ENCODE data around the gene RAP1GAP2.

The RAP1GAP2 gene

DNA sequence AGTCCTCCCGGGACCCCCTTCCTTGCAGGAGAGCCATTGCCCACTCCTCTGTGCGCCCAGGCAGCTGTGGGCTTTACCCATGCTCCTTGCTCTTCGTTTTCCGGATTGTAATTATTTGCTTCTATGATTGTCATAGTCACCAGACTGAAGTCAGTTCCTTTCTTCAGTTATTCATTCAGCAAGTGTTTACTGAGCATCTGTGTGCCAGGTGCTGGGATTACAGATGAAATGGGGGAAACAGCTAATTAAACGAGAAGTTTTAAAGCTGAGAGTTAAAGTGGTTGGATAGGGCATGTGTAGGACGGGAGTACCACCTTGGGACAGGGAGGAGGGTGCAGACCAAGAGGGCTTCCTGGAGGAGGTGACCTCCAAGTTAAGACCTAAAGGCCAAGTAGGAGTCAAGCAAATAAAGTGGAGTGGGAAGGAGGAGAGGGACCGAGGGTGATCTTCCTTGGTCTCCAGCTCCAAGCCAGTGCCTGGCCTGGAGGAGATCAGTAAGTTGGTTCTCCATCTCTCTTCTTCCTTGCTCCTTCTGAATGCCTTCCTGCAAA lies 140.6 kb downstream of the RAP1GAP2 start:
- H3K9ac ChIP-seq (ENCODE audit: low read depth, low read length): no peak overlapping the region
- DNase-seq (no peak), ATAC-seq (ENCODE audit: insufficient read depth, low read depth) (no peak)
- no peaks in the 10 kb centered on the region for H3K27me3 ChIP-seq (ENCODE audit: insufficient read depth, low read length, poor library complexity)
- no peaks in the 10 kb centered on the region for H3K4me1 ChIP-seq (ENCODE audit: insufficient read depth, low read length)
- no peak for TF ChIP-seq EZH2 (IDR thresholded peaks at IDR 0.05; ENCODE audit: borderline replicate concordance, low read depth, low read length, severe bottlenecking)
- TF ChIP-seq, protein P1, sequence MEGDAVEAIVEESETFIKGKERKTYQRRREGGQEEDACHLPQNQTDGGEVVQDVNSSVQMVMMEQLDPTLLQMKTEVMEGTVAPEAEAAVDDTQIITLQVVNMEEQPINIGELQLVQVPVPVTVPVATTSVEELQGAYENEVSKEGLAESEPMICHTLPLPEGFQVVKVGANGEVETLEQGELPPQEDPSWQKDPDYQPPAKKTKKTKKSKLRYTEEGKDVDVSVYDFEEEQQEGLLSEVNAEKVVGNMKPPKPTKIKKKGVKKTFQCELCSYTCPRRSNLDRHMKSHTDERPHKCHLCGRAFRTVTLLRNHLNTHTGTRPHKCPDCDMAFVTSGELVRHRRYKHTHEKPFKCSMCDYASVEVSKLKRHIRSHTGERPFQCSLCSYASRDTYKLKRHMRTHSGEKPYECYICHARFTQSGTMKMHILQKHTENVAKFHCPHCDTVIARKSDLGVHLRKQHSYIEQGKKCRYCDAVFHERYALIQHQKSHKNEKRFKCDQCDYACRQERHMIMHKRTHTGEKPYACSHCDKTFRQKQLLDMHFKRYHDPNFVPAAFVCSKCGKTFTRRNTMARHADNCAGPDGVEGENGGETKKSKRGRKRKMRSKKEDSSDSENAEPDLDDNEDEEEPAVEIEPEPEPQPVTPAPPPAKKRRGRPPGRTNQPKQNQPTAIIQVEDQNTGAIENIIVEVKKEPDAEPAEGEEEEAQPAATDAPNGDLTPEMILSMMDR (IDR thresholded peaks at IDR 0.05; ENCODE audit: borderline replicate concordance, extremely low read depth, low read length, poor library complexity, severe bottlenecking): no peak
- H3K9me3 ChIP-seq (ENCODE audit: insufficient read depth, low read length, severe bottlenecking): no peaks in the 10 kb centered on the region
- H2AFZ ChIP-seq (ENCODE audit: low read depth, low read length): no peak overlapping the region
- H4K20me1 ChIP-seq (ENCODE audit: insufficient read depth, low read length): no peaks in the 10 kb centered on the region; the same call in 1 of the 2 replicates
- H3K36me3 ChIP-seq (ENCODE audit: insufficient read depth, low read length): no peaks in the 10 kb centered on the region
- no peak overlapping the region for H3K27ac ChIP-seq (ENCODE audit: low read length)
- no peaks in the 10 kb centered on the region for H3K79me2 ChIP-seq (ENCODE audit: insufficient read depth, low read length)
- no peak overlapping the region for H3K4me2 ChIP-seq (ENCODE audit: insufficient read depth, low read length)
- no peak overlapping the region for H3K4me3 ChIP-seq (ENCODE audit: low read depth in 1 of 2, low read length in 2 of 2)

DNA sequence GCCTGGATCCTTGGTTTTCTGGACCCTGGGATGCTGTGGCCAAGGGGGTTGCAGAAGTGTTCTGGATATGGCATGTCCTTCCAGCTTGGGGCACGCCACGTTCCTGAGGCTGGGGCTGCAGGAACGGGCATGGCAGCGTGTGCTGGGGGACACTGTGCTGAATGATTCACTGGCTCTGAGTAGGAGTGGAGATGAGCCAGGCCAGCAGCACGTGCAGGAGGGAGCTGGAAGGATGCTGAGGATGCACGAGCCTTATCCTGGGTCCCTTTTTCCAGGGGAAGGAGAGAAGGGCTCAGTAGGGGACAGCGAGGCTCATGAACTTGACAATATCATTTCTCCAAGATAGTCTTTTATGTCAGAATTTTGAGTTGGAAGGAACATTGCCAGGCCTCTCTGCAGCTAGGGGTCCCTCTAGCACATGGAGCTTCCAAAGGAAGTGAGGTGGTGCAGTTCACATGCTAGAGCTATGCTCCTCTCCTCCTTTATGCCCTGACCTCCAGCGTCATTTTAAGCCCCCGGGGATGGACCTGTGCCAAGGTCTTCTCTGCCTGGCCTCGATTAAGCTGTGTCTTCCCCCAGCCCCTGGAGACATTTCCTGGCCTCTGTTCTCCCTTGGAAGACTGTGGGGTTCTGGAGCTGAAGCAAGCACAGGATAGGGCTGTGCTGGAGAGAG lies 141.2 kb downstream of the RAP1GAP2 start:
- no peak for DNase-seq
- H3K4me2 ChIP-seq (ENCODE audit: insufficient read depth, low read length): no peak overlapping the region
- H3K27ac ChIP-seq (ENCODE audit: low read length): no peak overlapping the region
- H4K20me1 ChIP-seq (ENCODE audit: insufficient read depth, low read length): no peaks in the 10 kb centered on the region; the same call in 1 of the 2 replicates
- H3K9me3 ChIP-seq (ENCODE audit: insufficient read depth, low read length, severe bottlenecking): no peaks in the 10 kb centered on the region
- no peaks in the 10 kb centered on the region for H3K4me1 ChIP-seq (ENCODE audit: insufficient read depth, low read length)
- H3K4me3 ChIP-seq (ENCODE audit: low read depth in 1 of 2, low read length in 2 of 2): no peak overlapping the region
- no peak overlapping the region for H3K9ac ChIP-seq (ENCODE audit: low read depth, low read length)
- H3K79me2 ChIP-seq (ENCODE audit: insufficient read depth, low read length): no peaks in the 10 kb centered on the region
- H2AFZ ChIP-seq (ENCODE audit: low read depth, low read length): no peak overlapping the region
- TF ChIP-seq, protein P1 (IDR thresholded peaks at IDR 0.05; ENCODE audit: borderline replicate concordance, extremely low read depth, low read length, poor library complexity, severe bottlenecking): no peak
- no peak for TF ChIP-seq EZH2 (IDR thresholded peaks at IDR 0.05; ENCODE audit: borderline replicate concordance, low read depth, low read length, severe bottlenecking)
- ATAC-seq (ENCODE audit: insufficient read depth, low read depth): no peak
- H3K27me3 ChIP-seq (ENCODE audit: insufficient read depth, low read length, poor library complexity): no peaks in the 10 kb centered on the region
- no peaks in the 10 kb centered on the region for H3K36me3 ChIP-seq (ENCODE audit: insufficient read depth, low read length)

DNA sequence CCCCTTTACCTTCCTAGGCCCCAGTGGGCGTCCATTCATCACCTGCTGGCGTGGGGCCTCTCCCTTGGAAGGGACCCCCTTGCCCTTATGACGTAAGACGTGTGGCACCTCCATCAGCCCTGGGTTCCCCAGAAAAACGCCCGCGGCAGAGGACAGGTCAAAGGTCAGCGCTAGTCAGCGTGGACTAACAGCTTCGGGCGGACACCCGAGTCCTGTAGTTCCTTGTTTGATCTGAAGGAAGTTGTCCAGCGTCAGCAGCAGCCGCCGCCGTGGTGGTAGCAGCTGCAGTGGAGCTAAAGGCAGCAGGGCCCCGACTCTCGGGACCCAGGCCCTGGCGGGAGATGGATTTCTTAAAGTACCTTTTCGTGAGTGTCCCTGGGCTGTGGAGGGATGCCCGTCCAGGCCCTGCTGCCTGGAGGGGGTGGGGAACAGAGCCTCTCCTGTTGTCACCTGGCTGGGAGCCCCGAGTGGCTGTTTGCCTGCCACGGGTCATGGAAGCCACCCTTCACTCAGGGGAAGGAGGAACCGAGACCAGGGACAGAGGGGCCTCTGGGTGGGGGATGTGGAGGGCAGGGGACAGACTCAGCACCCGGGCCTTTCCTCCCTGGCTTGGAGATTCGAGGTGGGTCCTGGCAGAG lies 143.6 kb downstream of the RAP1GAP2 start:
- no peaks in the 10 kb centered on the region; the same call in 1 of the 2 replicates for H4K20me1 ChIP-seq (ENCODE audit: insufficient read depth, low read length)
- no peak overlapping the region for H3K27ac ChIP-seq (ENCODE audit: low read length)
- DNase-seq (no peak), ATAC-seq (ENCODE audit: insufficient read depth, low read depth) (no peak)
- TF ChIP-seq, protein P1 (IDR thresholded peaks at IDR 0.05; ENCODE audit: borderline replicate concordance, extremely low read depth, low read length, poor library complexity, severe bottlenecking): no peak
- no peaks in the 10 kb centered on the region for H3K9me3 ChIP-seq (ENCODE audit: insufficient read depth, low read length, severe bottlenecking)
- H3K27me3 ChIP-seq (ENCODE audit: insufficient read depth, low read length, poor library complexity): peaks cover 4% of the 10 kb centered on the region
- no peak overlapping the region for H3K4me2 ChIP-seq (ENCODE audit: insufficient read depth, low read length)
- H2AFZ ChIP-seq (ENCODE audit: low read depth, low read length): no peak overlapping the region
- H3K9ac ChIP-seq (ENCODE audit: low read depth, low read length): no peak overlapping the region
- H3K4me3 ChIP-seq (ENCODE audit: low read depth in 1 of 2, low read length in 2 of 2): no peak overlapping the region
- H3K79me2 ChIP-seq (ENCODE audit: insufficient read depth, low read length): no peaks in the 10 kb centered on the region
- H3K36me3 ChIP-seq (ENCODE audit: insufficient read depth, low read length): no peaks in the 10 kb centered on the region
- H3K4me1 ChIP-seq (ENCODE audit: insufficient read depth, low read length): no peaks in the 10 kb centered on the region

All from DND-41 (cell line).